ENCODE results near the gene TADA2B. TPM values are rescaled to one million over a fixed set of nuclear protein-coding genes. Genes with fewer than 3 reads are reported as not detected.

TADA2B gene
- total RNA-seq, 4 donors from 2014 or later: 17.5 to 26.6 (median 23.9) TPM

DNA sequence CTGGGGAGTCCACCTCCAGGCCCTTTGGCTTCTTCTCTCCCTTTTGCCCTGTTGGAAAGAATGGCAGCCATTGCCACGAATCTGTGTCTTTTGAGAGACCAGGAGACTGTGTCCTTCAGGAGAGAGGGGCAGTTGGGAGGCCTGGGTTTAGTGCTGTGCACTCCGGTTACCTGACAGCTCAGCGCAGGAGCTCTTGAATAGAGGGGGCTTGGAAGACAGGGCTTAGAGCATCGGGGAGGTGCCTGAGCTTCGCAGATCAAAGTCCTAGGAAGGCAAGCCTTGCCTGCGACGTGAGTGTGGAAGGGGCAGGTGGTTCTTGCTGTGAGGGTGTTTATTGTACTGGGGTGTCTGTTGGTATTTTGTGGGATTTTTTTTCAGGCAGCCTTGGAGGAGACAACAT lies 41.9 kb upstream of the TADA2B start:
- no peak for TF ChIP-seq POLR2AphosphoS5 (IDR thresholded peaks at IDR 0.05)
- TF ChIP-seq EP300 (IDR thresholded peaks at IDR 0.05): no peak
- no peak for TF ChIP-seq CTCF (IDR thresholded peaks at IDR 0.05)
- no peak for TF ChIP-seq POLR2A (IDR thresholded peaks at IDR 0.05)
- no peak overlapping the region for H3K27ac ChIP-seq
- H3K36me3 ChIP-seq: peaks cover 78% of the 10 kb centered on the region

GRCh38 chr4:7002336-7002735 lies 40.8 kb upstream of the TADA2B start:
- H3K4me1 ChIP-seq: peaks cover 23% of the 10 kb centered on the region
- TF ChIP-seq CTCF (IDR thresholded peaks at IDR 0.05): no peak
- TF ChIP-seq POLR2A (IDR thresholded peaks at IDR 0.05): no peak
- TF ChIP-seq EP300 (IDR thresholded peaks at IDR 0.05): no peak
- no peak for TF ChIP-seq POLR2AphosphoS5 (IDR thresholded peaks at IDR 0.05)
- 71% methylated on average over 7 of the region's 7 CpGs for WGBS
- no peak overlapping the region for H3K4me3 ChIP-seq
- no peaks in the 10 kb centered on the region for H3K27me3 ChIP-seq
- peaks cover 77% of the 10 kb centered on the region for H3K36me3 ChIP-seq
- H3K9me3 ChIP-seq: no peaks in the 10 kb centered on the region
- no peak overlapping the region for H3K27ac ChIP-seq
- peak in 1 of 2 donors; percentile 45 for DNase-seq (ENCODE audit: low spot score in 2 of 2)

More for the DNA sequence above, 41.9 kb upstream of the TADA2B start:
- H3K9me3 ChIP-seq: no peaks in the 10 kb centered on the region
- no peaks in the 10 kb centered on the region for H3K27me3 ChIP-seq
- no peak for DNase-seq (ENCODE audit: low spot score in 2 of 2)
- peaks cover 23% of the 10 kb centered on the region for H3K4me1 ChIP-seq
- WGBS: 100% methylated on average over 4 of the region's 7 CpGs
- no peak overlapping the region for H3K4me3 ChIP-seq

GRCh38 chr4:7003176-7003878 lies 39.8 kb upstream of the TADA2B start:
- Histone ChIP-seq H3K36me3 (peaks cover 78% of the 10 kb centered on the region), H3K27ac (no peak overlapping the region), H3K9me3 (no peaks in the 10 kb centered on the region), H3K4me3 (no peak overlapping the region), H3K4me1 (peaks cover 21% of the 10 kb centered on the region), H3K27me3 (no peaks in the 10 kb centered on the region)
- TF ChIP-seq CTCF (IDR thresholded peaks at IDR 0.05): no peak
- TF ChIP-seq POLR2AphosphoS5 (IDR thresholded peaks at IDR 0.05): no peak
- TF ChIP-seq POLR2A (IDR thresholded peaks at IDR 0.05): no peak
- no peak for TF ChIP-seq EP300 (IDR thresholded peaks at IDR 0.05)
- WGBS: 81% methylated on average over 11 of the region's 11 CpGs
- peak in 1 of 2 donors; percentile 29 for DNase-seq (ENCODE audit: low spot score in 2 of 2)

DNA sequence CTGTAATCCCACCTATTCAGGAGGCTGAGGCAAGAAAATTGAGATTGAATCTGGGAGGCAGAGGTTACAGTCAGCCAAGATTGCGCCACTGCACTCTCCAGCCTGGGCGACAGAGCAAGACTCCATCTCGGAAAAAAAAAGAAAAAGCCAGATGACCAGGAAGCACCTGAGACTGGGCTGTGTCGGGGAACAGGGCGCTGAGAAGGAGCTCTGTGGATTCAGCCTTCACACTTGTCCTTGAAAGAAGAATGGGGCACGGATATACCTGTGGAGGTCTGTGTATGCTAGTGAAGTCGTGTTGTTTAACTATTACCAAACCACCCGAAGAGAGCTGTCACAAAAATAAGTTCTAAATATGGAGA lies 39.3 kb upstream of the TADA2B start:
- Histone ChIP-seq H3K4me1 (peaks cover 16% of the 10 kb centered on the region), H3K36me3 (peaks cover 74% of the 10 kb centered on the region), H3K9me3 (no peaks in the 10 kb centered on the region), H3K27me3 (no peaks in the 10 kb centered on the region), H3K27ac (no peak overlapping the region), H3K4me3 (no peak overlapping the region)
- 84% methylated on average over 8 of the region's 8 CpGs for WGBS
- TF ChIP-seq CTCF (IDR thresholded peaks at IDR 0.05) (no peak), POLR2AphosphoS5 (IDR thresholded peaks at IDR 0.05) (no peak), EP300 (IDR thresholded peaks at IDR 0.05) (no peak), POLR2A (IDR thresholded peaks at IDR 0.05) (no peak)
- no peak for DNase-seq (ENCODE audit: low spot score in 2 of 2)

- Histone ChIP-seq H3K4me3 (no peak overlapping the region), H3K36me3 (peaks cover 73% of the 10 kb centered on the region), H3K27ac (no peak overlapping the region), H3K27me3 (no peaks in the 10 kb centered on the region), H3K9me3 (no peaks in the 10 kb centered on the region), H3K4me1 (peaks cover 14% of the 10 kb centered on the region)
- WGBS: 78% methylated on average over 4 of the region's 4 CpGs
- no peak for DNase-seq (ENCODE audit: low spot score in 2 of 2)
- no peak for TF ChIP-seq POLR2A (IDR thresholded peaks at IDR 0.05)
- TF ChIP-seq EP300 (IDR thresholded peaks at IDR 0.05): no peak
- TF ChIP-seq CTCF (IDR thresholded peaks at IDR 0.05): no peak
- TF ChIP-seq POLR2AphosphoS5 (IDR thresholded peaks at IDR 0.05): peak in 1 of 3 donors; percentile 28
Measured at GRCh38 chr4:7004331-7004730, 38.8 kb upstream of the TADA2B start.

All from suprapubic skin (tissue), 4 donors.